Adipose tissue (tissue), 3 donors: Measurements from ENCODE around the gene SETD1A. TPM values are rescaled to one million over a fixed set of nuclear protein-coding genes. Genes with fewer than 3 reads are reported as not detected.

Experiments used
- H3K27ac ChIP-seq: one replicate; pipeline ENCODE4 v1.5.1; 2013; ENCODE audit warnings: low read depth, low read length
- WGBS, 3 donors: extraction: QIAGEN DNeasy Blood & Tissue Kit; methylation state at CpG; one replicate each; pipeline ENCODE4 v1.1.7; 2013; 5-methylcytosine and 5-hydroxymethylcytosine counted together
- polyA plus RNA-seq, 3 donors: library from polyadenylated mRNA; stranded (reverse); fragments of 200-250 nt; gene quantifications; one replicate each; pipeline ENCODE4 v1.2.3, GENCODE V29; 2013
- donor health status: healthy with polysubstance abuse.
- donor health status: Bipolar disorder and iron deficiency.
- donor health status: healthy.

SETD1A gene
- polyA plus RNA-seq, 3 donors: 5.1 to 13.0 (median 10.8) TPM

DNA sequence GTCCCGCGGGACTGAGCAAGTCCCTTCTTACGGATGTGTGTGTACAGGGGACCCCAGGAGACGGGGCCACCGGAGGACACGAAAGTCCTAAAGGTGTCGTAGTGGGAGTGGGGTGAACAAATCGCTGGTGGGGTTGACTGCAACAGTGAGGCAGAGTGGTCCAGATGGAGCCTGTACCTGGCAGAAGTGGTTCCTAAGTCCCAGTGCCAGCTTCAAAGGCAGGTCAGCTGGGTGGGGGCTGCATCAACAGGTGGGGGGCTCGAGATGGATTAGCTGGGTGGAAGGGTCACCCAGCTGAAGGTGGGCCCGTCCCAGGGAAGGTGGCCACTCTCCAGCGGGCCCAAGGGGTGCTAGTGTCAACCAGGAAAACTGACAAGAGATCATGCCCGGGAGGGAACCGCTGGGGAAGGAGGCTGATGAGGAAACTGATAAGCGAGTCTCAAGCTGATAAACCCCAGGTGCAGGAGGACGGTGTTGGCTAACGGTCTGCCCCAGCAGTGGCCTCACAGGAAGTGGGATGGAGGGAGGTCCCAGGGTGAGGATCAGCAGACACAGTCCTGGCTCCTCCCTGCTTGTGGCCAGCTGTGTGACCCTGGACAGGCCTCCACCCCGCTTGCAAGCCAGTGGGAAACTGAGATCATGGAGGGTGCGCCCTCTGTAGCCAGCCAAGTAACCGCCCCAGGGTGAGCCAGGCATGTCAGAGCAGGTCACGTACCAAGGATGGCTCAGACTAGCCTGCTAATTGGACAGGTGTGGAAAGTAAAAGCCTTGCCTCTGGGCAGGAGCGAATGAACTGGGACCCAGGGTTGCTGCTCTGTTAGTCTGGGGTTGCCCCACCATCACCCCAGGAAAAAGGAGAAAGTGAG lies 7.7 kb upstream of the SETD1A start:
- peak overlapping the region; percentile 19 for H3K27ac ChIP-seq
- WGBS, 3 donors: 1 to 4% (median 2%) methylated on average over 21 of the region's 21 CpGs

- H3K27ac ChIP-seq: no peak overlapping the region
- 65 to 71% (median 68%) methylated on average over 5 to 8 of the region's 8 CpGs for WGBS, 3 donors
Measured at GRCh38 chr16:30950516-30951065, 7.0 kb upstream of the SETD1A start.

GRCh38 chr16:30951193-30951592 lies 6.4 kb upstream of the SETD1A start:
- 74 to 82% (median 78%) methylated on average over 1 of the region's 1 CpG for WGBS, 3 donors
- no peak overlapping the region for H3K27ac ChIP-seq

DNA sequence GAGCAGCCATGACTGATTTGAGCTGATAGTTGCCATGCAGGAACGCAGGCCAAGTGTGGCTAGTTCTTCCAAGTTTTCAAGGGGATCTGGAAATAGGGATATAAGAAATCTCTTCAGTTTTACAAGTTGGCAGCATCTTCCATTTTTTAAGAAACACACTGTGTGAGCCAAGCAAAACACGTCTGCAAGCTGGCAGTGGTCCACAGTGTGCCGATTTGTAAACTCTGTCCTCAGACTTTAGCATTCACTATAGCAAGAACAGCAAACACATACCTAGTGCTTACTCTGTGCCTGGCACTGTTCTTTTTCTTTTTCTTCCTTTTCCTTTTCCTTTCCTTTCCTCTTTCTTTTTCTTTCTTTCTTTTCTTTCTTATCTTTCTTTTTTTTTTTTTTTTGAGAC lies 5.8 kb upstream of the SETD1A start:
- WGBS, 3 donors: 36 to 49% (median 40%) methylated on average over 3 of the region's 3 CpGs
- H3K27ac ChIP-seq: no peak overlapping the region

GRCh38 chr16:30953111-30953510 lies 4.4 kb upstream of the SETD1A start:
- H3K27ac ChIP-seq: no peak overlapping the region
- 78 to 85% (median 78%) methylated on average over 9 of the region's 9 CpGs for WGBS, 3 donors

GRCh38 chr16:30953511-30954124 lies 3.9 kb upstream of the SETD1A start:
- WGBS, 3 donors: 33 to 46% (median 36%) methylated on average over 15 of the region's 15 CpGs
- no peak overlapping the region for H3K27ac ChIP-seq

GRCh38 chr16:30954993-30955392 lies 2.6 kb upstream of the SETD1A start:
- no peak overlapping the region for H3K27ac ChIP-seq
- WGBS, 3 donors: 77 to 87% (median 83%) methylated on average over 8 of the region's 8 CpGs

DNA sequence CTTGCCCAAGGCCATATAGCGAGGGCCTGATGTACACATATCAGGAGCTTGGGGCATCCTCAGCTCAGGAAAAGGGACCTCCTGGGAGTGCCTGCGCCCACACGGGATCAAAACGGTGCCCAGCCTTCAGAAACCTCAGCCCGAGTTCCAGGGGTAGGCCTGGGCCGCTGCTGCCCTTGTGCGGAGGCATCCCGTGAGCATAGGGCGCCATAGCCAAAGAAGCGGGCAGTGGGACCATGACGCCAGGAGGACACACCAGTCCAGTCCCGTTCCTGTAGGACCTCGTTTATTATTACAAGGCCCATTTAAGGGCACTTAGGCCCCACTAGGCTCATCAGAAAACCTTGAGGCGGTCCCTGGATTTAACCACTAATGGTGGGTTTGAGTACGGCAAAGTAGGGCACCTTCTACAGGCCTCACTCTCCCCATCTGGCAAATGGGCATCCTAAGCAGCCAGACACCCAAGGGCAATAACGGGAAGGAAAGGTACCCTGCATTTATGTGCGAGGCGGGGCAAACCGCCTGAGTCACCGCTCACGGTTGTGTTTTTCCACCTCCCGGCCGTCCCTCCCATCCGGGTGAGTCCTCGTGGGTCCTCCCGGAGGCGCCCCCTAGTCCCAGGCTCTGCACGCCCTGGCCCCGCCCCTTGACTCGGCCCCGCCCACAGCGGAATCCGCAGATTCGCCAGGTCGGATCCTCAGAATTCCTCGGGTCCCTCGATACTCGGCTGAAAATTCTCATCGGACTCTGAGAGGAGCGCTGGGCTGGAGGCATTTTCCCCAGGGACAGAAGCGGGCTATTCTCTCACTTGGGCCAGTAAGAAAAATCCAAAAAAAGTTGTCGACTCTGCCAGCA lies 726 bp upstream of the SETD1A start:
- no peak overlapping the region for H3K27ac ChIP-seq
- 26 to 27% (median 27%) methylated on average over 42 of the region's 42 CpGs for WGBS, 3 donors

DNA sequence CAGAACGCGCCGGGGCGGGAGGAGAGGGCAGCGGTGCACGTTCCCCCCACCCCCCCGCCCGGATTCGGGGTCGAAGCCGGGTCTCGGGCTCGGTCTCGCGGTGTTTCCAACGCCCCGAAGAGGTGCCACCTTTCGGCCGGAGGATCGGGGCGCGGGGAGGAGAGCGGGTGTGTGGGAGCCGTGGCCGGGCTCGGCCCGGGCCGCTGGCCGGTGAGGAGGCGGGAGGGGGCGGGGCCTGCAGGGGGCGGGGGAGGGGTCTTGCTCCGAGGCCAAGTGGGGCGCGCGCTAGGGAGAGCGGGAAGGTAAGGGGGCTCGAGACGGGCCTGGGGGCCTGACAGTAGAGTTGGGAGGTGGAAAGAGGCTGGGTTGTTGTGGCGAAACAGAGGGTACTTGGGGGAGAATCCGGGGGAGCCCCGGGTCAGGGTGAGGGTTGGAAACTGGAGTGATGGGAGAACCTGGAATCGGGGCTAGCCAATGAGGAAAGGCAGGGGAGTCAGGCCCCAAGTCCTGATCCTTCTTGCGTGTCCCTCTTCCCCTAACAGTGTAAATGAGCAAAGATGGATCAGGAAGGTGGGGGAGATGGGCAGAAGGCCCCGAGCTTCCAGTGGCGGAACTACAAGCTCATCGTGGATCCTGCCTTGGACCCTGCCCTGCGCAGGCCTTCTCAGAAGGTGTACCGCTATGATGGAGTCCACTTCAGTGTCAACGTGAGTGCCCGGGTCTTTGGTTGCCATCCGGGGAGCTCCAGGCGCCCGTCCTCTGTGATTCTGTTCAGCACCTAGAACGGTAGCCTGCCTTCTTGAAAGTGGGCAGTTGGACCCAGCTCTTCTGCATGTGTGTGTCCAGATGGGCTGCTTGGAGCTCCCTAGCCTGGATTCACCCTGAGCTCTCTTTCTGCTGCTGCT lies 873 bp downstream of the SETD1A start:
- WGBS, 3 donors: 13 to 17% (median 14%) methylated on average over 35 to 55 of the region's 55 CpGs
- no peak overlapping the region for H3K27ac ChIP-seq

DNA sequence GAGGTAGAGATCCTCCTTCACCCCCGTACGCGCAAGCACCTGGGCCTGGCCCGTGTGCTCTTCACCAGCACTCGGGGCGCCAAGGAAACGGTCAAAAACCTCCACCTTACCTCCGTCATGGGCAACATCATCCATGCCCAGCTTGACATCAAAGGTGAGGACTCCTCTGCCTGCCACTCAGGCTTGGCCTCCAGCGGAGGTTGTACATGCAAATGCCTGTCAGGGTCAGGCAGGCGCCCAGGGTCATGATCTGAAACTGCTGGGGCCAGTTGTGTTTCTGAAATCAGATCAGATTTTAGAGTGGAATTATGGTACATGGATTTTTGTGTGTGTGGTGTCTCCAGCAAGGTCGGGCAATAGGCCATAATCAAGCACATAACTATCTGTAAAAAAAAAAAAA lies 3.8 kb downstream of the SETD1A start:
- H3K27ac ChIP-seq: no peak overlapping the region
- 91 to 94% (median 93%) methylated on average over 11 of the region's 11 CpGs for WGBS, 3 donors

GRCh38 chr16:30963925-30964511 lies 6.5 kb downstream of the SETD1A start:
- WGBS, 3 donors: 92 to 94% (median 93%) methylated on average over 16 to 18 of the region's 18 CpGs
- no peak overlapping the region for H3K27ac ChIP-seq

DNA sequence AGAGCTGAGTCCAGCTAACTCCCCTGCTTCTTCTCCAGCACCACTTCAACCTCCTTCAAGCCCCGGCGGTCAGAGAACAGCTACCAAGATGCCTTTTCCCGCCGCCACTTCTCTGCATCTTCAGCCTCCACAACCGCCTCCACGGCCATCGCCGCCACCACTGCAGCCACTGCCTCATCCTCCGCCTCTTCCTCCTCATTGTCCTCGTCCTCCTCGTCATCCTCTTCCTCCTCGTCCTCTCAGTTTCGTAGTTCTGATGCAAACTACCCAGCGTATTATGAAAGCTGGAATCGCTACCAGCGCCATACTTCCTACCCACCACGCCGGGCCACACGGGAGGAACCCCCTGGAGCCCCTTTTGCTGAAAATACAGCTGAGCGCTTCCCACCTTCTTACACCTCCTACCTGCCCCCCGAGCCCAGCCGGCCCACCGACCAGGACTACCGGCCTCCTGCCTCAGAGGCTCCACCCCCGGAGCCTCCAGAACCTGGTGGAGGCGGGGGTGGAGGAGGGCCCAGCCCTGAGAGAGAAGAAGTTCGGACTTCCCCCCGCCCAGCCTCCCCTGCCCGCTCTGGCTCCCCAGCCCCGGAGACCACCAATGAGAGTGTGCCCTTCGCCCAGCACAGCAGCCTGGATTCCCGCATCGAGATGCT lies 7.1 kb downstream of the SETD1A start:
- 81 to 94% (median 86%) methylated on average over 32 to 33 of the region's 33 CpGs for WGBS, 3 donors
- no peak overlapping the region for H3K27ac ChIP-seq

GRCh38 chr16:30965436-30965835 lies 7.9 kb downstream of the SETD1A start:
- H3K27ac ChIP-seq: no peak overlapping the region
- WGBS, 3 donors: 85 to 93% (median 93%) methylated on average over 2 to 15 of the region's 15 CpGs

GRCh38 chr16:30966033-30966619 lies 8.6 kb downstream of the SETD1A start:
- no peak overlapping the region for H3K27ac ChIP-seq
- WGBS, 3 donors: 90 to 94% (median 91%) methylated on average over 19 of the region's 19 CpGs

DNA sequence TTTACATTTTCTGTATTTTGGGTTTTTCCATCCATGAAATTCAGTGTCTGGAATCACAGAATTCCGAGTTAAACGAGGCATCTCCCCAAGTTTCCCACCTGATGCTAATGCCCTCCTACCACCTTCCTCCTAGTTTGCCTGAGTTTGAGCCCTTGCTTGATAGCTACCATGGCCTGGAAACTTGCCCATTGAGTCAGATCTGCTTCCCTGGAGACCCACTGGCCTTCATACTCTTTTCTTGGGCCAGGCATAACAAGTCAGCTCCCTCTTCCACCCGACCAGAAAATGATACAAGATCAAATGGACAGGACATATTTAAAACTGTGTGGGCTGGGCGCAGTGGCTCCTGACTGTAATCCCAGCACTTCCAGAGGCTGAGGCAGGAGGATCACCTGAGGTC lies 10.2 kb downstream of the SETD1A start:
- H3K27ac ChIP-seq: no peak overlapping the region
- 76 to 88% (median 85%) methylated on average over 4 of the region's 4 CpGs for WGBS, 3 donors

- WGBS, 3 donors: 93 to 94% (median 93%) methylated on average over 19 of the region's 19 CpGs
- H3K27ac ChIP-seq: no peak overlapping the region
Measured at GRCh38 chr16:30969246-30969842, 11.8 kb downstream of the SETD1A start.
